ENCODE measurements around the gene PGAM5. TPM values are rescaled to one million over a fixed set of nuclear protein-coding genes. Genes with fewer than 3 reads are reported as not detected.

Gene PGAM5
- total and polyA plus RNA-seq, 2 of the 13 experiments (the other 11 are each of a cell fraction or from before 2014, with no cell fraction given) = 18.0 to 77.9 TPM

GRCh38 chr12:132686825-132687210 is 23.8 kb upstream of the PGAM5 start:
- intact Hi-C loops (cut with micrococcal nuclease; ENCODE audit: unreplicated experiment) = no loop called here
- Histone ChIP-seq H3K4me3 (replicated peaks in 1 of 3; ENCODE audit: insufficient read depth in 1 of 3, low read depth in 2 of 3, low read length in 3 of 3) (peak overlapping the region; percentile 69 to 79 (median 78); a peak in 5 of 6 replicates), H3K36me3 (replicated peaks in 1 of 2; ENCODE audit: control insufficient read depth in 1 of 2, insufficient read depth in 2 of 2, low read length in 2 of 2) (0 out of 5 replicates have a peak, but pooled peaks cover 0 to 8% of the 10 kb centered on the region in 2 experiments), H4K20me1 (ENCODE audit: insufficient read depth, low read length) (peaks cover 6% of the 10 kb centered on the region; the same call in 1 of the 2 replicates), H3K4me1 (ENCODE audit: insufficient read depth, low read length) (peaks cover 25% of the 10 kb centered on the region), H3K79me2 (ENCODE audit: insufficient read depth, low read length) (peaks cover 39% of the 10 kb centered on the region), H2AFZ (ENCODE audit: low read length) (no peak overlapping the region), H3K27me3 (ENCODE audit: control insufficient read depth in 1 of 2, insufficient read depth in 2 of 2, low read length in 2 of 2) (no peaks in the 10 kb centered on the region), H3K9me3 (ENCODE audit: low read length) (no peaks in the 10 kb centered on the region), H3K9ac (ENCODE audit: insufficient read depth, low read depth, low read length) (peak overlapping the region; percentile 80), H3K4me2 (ENCODE audit: low read depth, low read length) (peak overlapping the region; percentile 57), H3K27ac (ENCODE audit: extremely low read length, insufficient read depth, low read length) (peak overlapping the region; percentile 77)
- WGBS (ENCODE audit: low lambda C conversion rate) = 0% methylated on average over 7 of the region's 55 CpGs
- FAIRE-seq = no peak
- ATAC-seq = peak; percentile 1; the same call in 2 of the 3 replicates
- no TSS peak for BruUV-seq (replicated peaks)
- in situ Hi-C loops (cut with HindIII; ENCODE audit: extremely low pct_ligation_motif_present, low pct_unique_long_range_greater_than_20kb) = no loop called here
- DNase-seq (ENCODE audit: low spot score) = no peak
- no peak for TF ChIP-seq FOXA1 (IDR thresholded peaks at IDR 0.05)
- TF ChIP-seq FOXA1 (CRISPR knock-in tag; IDR thresholded peaks at IDR 0.05) = no peak
- TF ChIP-seq, protein P1, sequence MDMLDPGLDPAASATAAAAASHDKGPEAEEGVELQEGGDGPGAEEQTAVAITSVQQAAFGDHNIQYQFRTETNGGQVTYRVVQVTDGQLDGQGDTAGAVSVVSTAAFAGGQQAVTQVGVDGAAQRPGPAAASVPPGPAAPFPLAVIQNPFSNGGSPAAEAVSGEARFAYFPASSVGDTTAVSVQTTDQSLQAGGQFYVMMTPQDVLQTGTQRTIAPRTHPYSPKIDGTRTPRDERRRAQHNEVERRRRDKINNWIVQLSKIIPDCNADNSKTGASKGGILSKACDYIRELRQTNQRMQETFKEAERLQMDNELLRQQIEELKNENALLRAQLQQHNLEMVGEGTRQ (IDR thresholded peaks at IDR 0.05; ENCODE audit: low read depth, low read length) = no peak
- TF ChIP-seq, protein P1 (CRISPR knock-in tag; IDR thresholded peaks at IDR 0.05; ENCODE audit: borderline replicate concordance) = no peak
- no peak for TF ChIP-seq AHR (CRISPR knock-in tag; IDR thresholded peaks at IDR 0.05)
- peak; percentile 33 for TF ChIP-seq AGO2 (optimal IDR thresholded peaks at IDR 0.05; ENCODE audit: low read depth, low read length)
- no peak for TF ChIP-seq ATF6 (CRISPR knock-in tag; conservative IDR thresholded peaks at IDR 0.05)
- TF ChIP-seq, protein P2, sequence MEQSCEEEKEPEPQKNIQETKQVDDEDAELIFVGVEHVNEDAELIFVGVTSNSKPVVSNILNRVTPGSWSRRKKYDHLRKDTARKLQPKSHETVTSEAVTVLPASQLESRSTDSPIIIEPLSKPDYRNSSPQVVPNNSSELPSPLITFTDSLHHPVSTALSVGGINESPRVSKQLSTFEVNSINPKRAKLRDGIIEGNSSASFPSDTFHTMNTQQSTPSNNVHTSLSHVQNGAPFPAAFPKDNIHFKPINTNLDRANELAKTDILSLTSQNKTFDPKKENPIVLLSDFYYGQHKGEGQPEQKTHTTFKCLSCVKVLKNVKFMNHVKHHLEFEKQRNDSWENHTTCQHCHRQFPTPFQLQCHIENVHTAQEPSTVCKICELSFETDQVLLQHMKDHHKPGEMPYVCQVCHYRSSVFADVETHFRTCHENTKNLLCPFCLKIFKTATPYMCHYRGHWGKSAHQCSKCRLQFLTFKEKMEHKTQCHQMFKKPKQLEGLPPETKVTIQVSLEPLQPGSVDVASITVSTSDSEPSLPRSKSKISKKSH (CRISPR knock-in tag; IDR thresholded peaks at IDR 0.05; ENCODE audit: borderline replicate concordance) = 0 out of 2 replicates have a peak, but pooled peaks have one; percentile 3
- TF ChIP-seq, protein P3, sequence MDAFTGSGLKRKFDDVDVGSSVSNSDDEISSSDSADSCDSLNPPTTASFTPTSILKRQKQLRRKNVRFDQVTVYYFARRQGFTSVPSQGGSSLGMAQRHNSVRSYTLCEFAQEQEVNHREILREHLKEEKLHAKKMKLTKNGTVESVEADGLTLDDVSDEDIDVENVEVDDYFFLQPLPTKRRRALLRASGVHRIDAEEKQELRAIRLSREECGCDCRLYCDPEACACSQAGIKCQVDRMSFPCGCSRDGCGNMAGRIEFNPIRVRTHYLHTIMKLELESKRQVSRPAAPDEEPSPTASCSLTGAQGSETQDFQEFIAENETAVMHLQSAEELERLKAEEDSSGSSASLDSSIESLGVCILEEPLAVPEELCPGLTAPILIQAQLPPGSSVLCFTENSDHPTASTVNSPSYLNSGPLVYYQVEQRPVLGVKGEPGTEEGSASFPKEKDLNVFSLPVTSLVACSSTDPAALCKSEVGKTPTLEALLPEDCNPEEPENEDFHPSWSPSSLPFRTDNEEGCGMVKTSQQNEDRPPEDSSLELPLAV (CRISPR knock-in tag; conservative IDR thresholded peaks at IDR 0.05; ENCODE audit: low read depth) = 0 out of 2 replicates have a peak, but pooled peaks have one; percentile 33
- TF ChIP-seq REST (IDR thresholded peaks at IDR 0.05; ENCODE audit: borderline replicate concordance in 1 of 2, low read depth in 1 of 2, low read length in 2 of 2) = no peak
- CTCF ChIA-PET (ENCODE audit: low intra/inter-chr PET ratio, low total read pairs) = no interaction called here
- POLR2A ChIA-PET = no interaction called here
